PC-9 (cell line): Measurements from ENCODE around the gene NUDCD3.

ENCODE experiments used
- CTCF ChIP-seq: fragments of 200-600 bp; sonication (generic); conservative IDR thresholded peaks from 2 replicates; pipeline ENCODE4 v1.6.1; 2017; ENCODE audit warnings: mixed run types, antibody characterized with exemption, mild to moderate bottlenecking, moderate library complexity
- EZH2 ChIP-seq: fragments of 200-600 bp; sonication (generic); IDR thresholded peaks from 2 replicates; pipeline ENCODE4 v1.8.0; 2017; ENCODE audit warnings: antibody characterized with exemption, low read depth

DNA sequence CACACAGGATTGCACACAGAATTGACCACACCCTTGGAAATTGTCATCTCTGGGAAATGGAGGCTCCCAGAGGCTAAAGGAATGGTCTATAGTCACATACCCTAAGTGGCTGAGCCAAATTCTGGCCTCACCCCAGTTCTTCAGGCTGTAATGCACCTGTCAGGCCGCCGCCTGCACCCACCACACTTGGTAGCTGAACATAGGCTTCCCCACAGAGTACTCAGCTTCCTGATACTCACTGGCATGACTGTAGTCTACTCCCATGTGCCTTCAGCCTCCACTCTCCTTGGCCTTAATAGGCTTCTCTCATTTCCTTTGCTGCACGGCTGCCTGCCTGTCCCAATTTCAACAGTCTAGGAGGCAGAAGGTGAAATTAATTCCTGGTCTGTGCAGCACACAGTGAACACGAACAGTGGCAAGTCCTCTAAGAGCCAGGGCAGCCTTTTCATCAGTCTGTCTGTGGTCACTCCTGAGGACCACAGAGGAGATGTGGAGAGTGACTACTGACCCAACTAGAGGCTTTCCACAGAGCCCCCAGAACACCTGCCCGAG is 42.5 kb downstream of the NUDCD3 start:
- no peak for TF ChIP-seq CTCF
- TF ChIP-seq EZH2: no peak
